Bronchial epithelial cell (primary cell): ENCODE results near the gene ELMO3. TPM values are rescaled to one million over a fixed set of nuclear protein-coding genes. Genes with fewer than 3 reads are reported as not detected.

Experiments
- DNase-seq: peaks from one replicate; pipeline ENCODE4 v3.0.0-alpha.2; 2010; ENCODE audit warnings: low read depth
- FAIRE-seq: peaks from 2 replicates; lab custom pipeline; 2011; peaks lifted over from hg19 to GRCh38; lab: Jason Lieb, UNC
- H3K27me3 ChIP-seq: 2 replicates; pipeline ENCODE4 v1.5.1; 2011; ENCODE audit warnings: low read length; ENCODE audit not compliant: control insufficient read depth, insufficient read depth
- H3K36me3 ChIP-seq: 2 replicates; pipeline ENCODE4 v1.5.1; 2011; ENCODE audit warnings: low read length; ENCODE audit not compliant: control insufficient read depth, insufficient read depth
- H3K4me3 ChIP-seq: 2 replicates; pipeline ENCODE4 v1.5.1; 2011; ENCODE audit warnings: mild to moderate bottlenecking, low read depth, low read length, control low read depth
- total RNA-seq: library from RNA; depleted of rRNA; stranded (reverse); fragments of >200 nt; gene quantifications from 2 replicates; pipeline ENCODE4 v1.2.1, GENCODE V29; 2014
- TF ChIP-seq, protein P1 (sequence below): IDR thresholded peaks from 2 replicates; pipeline ENCODE4 v1.5.1; 2011; ENCODE audit warnings: mild to moderate bottlenecking, moderate library complexity, low read length, control low read depth, inconsistent platforms; ENCODE audit not compliant: insufficient read depth, severe bottlenecking

ELMO3 gene
- total RNA-seq, 1 donor from 2014 or later = 44.0 TPM

DNA sequence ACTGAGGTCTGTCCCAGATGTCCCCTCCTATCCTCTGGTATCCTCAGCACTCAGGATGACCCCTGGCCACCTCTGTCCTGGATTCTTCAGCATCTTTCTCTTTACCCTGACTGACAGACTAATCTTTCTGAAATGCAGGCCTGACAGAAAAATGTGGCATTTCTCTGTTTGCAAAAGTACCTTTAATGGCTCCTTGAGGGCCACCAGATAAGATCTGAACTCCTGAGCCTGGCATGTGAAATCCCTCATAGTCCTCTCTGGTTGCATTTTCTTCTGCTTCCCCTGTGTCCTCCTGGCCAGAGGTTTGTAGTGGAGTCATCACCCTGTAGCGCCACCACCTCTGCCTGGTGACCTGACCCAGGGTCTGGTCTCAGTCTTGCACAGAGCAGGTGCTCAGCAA is 2.0 kb upstream of the ELMO3 start:
- no peak for DNase-seq
- no peak overlapping the region for H3K4me3 ChIP-seq
- H3K27me3 ChIP-seq = no peaks in the 10 kb centered on the region
- TF ChIP-seq, protein P1, sequence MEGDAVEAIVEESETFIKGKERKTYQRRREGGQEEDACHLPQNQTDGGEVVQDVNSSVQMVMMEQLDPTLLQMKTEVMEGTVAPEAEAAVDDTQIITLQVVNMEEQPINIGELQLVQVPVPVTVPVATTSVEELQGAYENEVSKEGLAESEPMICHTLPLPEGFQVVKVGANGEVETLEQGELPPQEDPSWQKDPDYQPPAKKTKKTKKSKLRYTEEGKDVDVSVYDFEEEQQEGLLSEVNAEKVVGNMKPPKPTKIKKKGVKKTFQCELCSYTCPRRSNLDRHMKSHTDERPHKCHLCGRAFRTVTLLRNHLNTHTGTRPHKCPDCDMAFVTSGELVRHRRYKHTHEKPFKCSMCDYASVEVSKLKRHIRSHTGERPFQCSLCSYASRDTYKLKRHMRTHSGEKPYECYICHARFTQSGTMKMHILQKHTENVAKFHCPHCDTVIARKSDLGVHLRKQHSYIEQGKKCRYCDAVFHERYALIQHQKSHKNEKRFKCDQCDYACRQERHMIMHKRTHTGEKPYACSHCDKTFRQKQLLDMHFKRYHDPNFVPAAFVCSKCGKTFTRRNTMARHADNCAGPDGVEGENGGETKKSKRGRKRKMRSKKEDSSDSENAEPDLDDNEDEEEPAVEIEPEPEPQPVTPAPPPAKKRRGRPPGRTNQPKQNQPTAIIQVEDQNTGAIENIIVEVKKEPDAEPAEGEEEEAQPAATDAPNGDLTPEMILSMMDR = no peak
- FAIRE-seq = no peak
- H3K36me3 ChIP-seq = peaks cover 50% of the 10 kb centered on the region

DNA sequence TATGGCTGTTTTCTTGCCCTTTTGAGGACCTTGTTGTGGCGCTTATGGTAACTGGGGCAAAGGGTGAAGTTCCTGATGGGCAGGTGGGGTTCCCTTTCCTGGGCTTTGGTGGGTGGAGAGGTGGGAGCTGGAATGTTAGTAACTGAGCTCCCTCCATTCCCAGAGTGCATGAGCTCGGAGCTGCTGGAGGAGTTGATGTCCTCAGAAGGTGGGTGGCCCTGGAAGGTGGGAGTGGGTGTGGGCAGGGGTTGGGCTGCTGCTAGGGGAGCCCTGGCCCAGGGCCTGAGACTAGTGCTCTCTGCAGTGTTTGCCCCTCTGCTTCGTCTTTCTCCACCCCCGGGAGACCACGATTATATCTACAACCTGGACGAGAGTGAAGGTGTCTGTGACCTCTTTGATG is 1.2 kb upstream of the ELMO3 start:
- DNase-seq = no peak
- Histone ChIP-seq H3K36me3 (peaks cover 58% of the 10 kb centered on the region), H3K27me3 (no peaks in the 10 kb centered on the region), H3K4me3 (no peak overlapping the region)
- TF ChIP-seq, protein P1 = no peak
- no peak for FAIRE-seq

DNA sequence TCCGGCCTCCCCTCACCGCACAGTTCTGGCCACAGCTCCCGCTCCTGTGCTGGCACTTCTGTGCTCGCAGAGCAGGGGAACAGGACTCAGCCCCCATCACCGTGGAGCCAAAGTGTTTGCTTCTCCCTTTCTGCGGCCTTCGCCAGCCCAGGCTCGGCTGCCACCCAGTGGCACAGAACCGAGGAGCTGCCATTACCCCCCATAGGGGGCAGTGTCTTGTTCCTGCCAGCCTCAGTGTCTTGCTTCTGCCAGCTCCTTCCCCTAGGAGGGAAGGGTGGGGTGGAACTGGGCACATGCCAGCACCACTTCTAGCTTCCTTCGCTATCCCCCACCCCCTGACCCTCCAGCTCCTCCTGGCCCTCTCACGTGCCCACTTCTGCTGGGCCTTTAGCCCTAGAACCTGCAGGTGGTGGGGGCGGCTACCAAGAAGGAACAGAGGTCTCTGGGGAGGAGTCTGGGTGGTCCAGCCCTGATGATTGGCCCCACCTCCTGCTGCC is 645 bp upstream of the ELMO3 start:
- FAIRE-seq (no peak), DNase-seq (peak; percentile 69)
- Histone ChIP-seq H3K27me3 (no peaks in the 10 kb centered on the region), H3K4me3 (no peak overlapping the region), H3K36me3 (peaks cover 56% of the 10 kb centered on the region)
- TF ChIP-seq, protein P1 = peak; percentile 100

DNA sequence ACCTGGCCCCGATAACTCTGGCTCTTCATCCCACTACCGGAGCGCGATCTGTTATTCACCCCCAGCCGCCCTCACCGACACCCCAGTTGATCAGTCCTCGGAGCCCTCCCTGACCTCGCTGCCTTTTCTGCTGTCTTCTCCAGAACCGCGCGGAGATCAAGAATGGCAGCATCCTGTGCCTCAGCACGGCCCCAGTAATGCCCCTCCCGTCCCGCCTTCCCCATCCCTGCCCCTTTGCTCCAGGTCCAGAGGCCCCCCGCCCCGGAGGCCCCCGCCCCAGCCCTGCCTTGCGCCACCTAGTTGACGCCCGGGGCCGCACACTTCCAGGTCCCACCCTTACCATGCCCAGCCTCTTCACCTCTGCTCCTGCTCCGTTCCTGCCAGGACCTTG is 872 bp downstream of the ELMO3 start:
- Histone ChIP-seq H3K27me3 (no peaks in the 10 kb centered on the region), H3K36me3 (peaks cover 51% of the 10 kb centered on the region), H3K4me3 (peak overlapping the region; percentile 61)
- TF ChIP-seq, protein P1 = peak; percentile 40
- no peak for DNase-seq
- no peak for FAIRE-seq

DNA sequence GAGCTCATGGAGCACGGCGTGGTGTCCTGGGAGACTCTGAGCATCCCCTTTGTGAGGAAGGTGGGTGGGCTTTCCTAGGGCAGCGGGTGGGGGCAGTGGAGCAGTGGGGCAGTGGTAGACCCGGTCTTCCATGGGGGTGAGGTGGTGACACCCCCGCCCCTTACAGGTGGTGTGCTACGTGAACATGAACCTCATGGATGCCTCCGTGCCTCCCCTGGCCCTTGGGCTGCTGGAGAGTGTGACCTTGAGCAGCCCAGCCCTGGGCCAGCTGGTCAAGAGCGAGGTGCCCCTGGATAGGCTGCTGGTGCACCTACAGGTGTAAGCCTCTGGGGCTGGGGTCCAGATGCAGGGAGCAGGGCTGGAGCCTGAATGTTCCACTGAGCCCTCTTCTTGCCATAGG is 1.6 kb downstream of the ELMO3 start:
- H3K36me3 ChIP-seq = peaks cover 45% of the 10 kb centered on the region
- H3K27me3 ChIP-seq = no peaks in the 10 kb centered on the region
- FAIRE-seq (no peak), DNase-seq (no peak)
- H3K4me3 ChIP-seq = peak overlapping the region; percentile 61
- TF ChIP-seq, protein P1 = no peak
